Loucy (cell line): Measurements from ENCODE around the gene MISP3.

ENCODE experiments used
- H2AFZ ChIP-seq: fragments of 200-600 bp; sonication (generic); 2 replicates; pipeline ENCODE4 v1.6.0; 2016; ENCODE audit warnings: antibody characterized with exemption, mild to moderate bottlenecking, low read length, moderate library complexity
- H3F3A ChIP-seq: fragments of 200-600 bp; 2 replicates; pipeline ENCODE4 v1.6.0; 2016; ENCODE audit warnings: antibody characterized with exemption, low read depth, mild to moderate bottlenecking
- H3K27me3 ChIP-seq: fragments of 200-600 bp; sonication (generic); 2 replicates; pipeline ENCODE4 v1.6.1; 2014; ENCODE audit warnings: low read length, mild to moderate bottlenecking; ENCODE audit not compliant: insufficient read depth, poor library complexity, severe bottlenecking
- H3K36me3 ChIP-seq: fragments of 200-600 bp; sonication (generic); 2 replicates; pipeline ENCODE4 v1.6.1; 2016; ENCODE audit warnings: low read length; ENCODE audit not compliant: insufficient read depth
- H3K4me1 ChIP-seq: fragments of 200-600 bp; sonication (generic); 2 replicates; pipeline ENCODE4 v1.5.1; 2014; ENCODE audit warnings: low read length, mild to moderate bottlenecking; ENCODE audit not compliant: insufficient read depth, poor library complexity, severe bottlenecking
- H3K4me2 ChIP-seq: fragments of 200-600 bp; sonication (generic); 2 replicates; pipeline ENCODE4 v1.6.0; 2014; ENCODE audit warnings: antibody characterized with exemption, low read length, low read depth, mild to moderate bottlenecking; ENCODE audit not compliant: poor library complexity, severe bottlenecking
- H3K4me3 ChIP-seq: fragments of 200-600 bp; sonication (generic); 2 replicates; pipeline ENCODE4 v1.5.1; 2014; ENCODE audit warnings: low read length, mild to moderate bottlenecking, mixed read lengths; ENCODE audit not compliant: poor library complexity, severe bottlenecking
- H3K79me2 ChIP-seq: fragments of 200-600 bp; sonication (generic); 2 replicates; pipeline ENCODE4 v1.6.1; 2014; ENCODE audit warnings: low read length; ENCODE audit not compliant: insufficient read depth
- H3K9ac ChIP-seq: fragments of 200-600 bp; sonication (generic); 2 replicates; pipeline ENCODE4 v1.6.0; 2014; ENCODE audit warnings: mild to moderate bottlenecking, low read depth, low read length, moderate library complexity; ENCODE audit not compliant: poor library complexity, severe bottlenecking
- H3K9me2 ChIP-seq: fragments of 200-600 bp; sonication (generic); replicated peaks from 2 replicates; pipeline ENCODE4 v1.6.1; 2016; ENCODE audit warnings: low read depth, low read length, mixed read lengths
- H3K9me3 ChIP-seq: fragments of 200-600 bp; sonication (generic); 2 replicates; pipeline ENCODE4 v1.6.1; 2014; ENCODE audit warnings: mild to moderate bottlenecking, antibody characterized with exemption, low read length, low read depth; ENCODE audit not compliant: insufficient read depth
- H4K20me1 ChIP-seq: fragments of 200-600 bp; sonication (generic); 2 replicates; pipeline ENCODE4 v1.6.0; 2014; ENCODE audit warnings: antibody characterized with exemption, low read length, mild to moderate bottlenecking; ENCODE audit not compliant: insufficient read depth, poor library complexity, severe bottlenecking
- EZH2phosphoT487 ChIP-seq: fragments of 200-600 bp; IDR thresholded peaks from 2 replicates; pipeline ENCODE4 v1.6.1; 2018; ENCODE audit warnings: antibody characterized with exemption, mild to moderate bottlenecking, moderate library complexity, borderline replicate concordance
- TF ChIP-seq, protein P1 (sequence below): fragments of 200-600 bp; sonication (generic); conservative IDR thresholded peaks from 2 replicates; pipeline ENCODE4 v1.5.1; 2014; ENCODE audit warnings: mild to moderate bottlenecking, antibody characterized with exemption, low read length

The MISP3 gene

DNA sequence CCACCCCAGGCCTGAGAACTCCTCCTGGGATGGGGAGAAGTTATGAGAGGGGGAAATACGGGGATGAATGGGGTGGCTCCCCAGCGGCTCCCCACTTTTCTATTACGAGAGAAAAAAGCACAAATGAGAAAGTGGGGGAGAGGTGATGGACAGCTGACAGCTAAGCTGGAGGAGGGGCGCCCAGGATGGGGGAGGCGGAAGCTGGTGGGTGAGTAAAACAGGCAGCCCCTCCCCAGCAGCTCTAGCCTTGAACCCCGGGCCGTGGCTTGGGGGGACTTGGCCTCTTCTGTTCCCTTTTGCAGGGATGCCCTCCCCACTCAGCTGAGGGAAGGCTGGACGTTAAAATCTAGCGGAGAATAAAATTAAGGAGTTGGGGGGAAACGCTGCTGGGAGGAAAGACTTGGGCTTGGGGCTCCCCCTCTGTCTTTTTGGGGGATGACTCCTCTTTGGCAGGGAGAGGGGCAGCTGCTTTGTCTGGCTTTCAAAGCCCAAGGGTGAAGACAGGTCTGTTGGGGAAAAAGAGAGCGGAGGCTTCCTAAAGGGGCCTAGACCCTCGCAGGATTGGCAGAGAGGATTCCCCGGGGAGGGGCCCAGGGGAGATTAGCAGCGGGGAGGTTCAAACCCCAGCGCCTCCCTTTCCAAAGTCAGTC, 19.4 kb downstream of the MISP3 start:
- peak overlapping the region; percentile 72 for H3K9ac ChIP-seq
- peak overlapping the region; percentile 82 for H3K4me3 ChIP-seq
- H3K27me3 ChIP-seq, result no peaks in the 10 kb centered on the region
- H3K9me3 ChIP-seq, result no peaks in the 10 kb centered on the region
- no peaks in the 10 kb centered on the region; the same call in 1 of the 2 replicates for H3K36me3 ChIP-seq
- no peaks in the 10 kb centered on the region for H3K9me2 ChIP-seq
- peak overlapping the region; percentile 91 for H3K4me2 ChIP-seq
- H3K4me1 ChIP-seq, result peaks cover 17% of the 10 kb centered on the region
- H4K20me1 ChIP-seq, result peaks cover 11% of the 10 kb centered on the region
- peaks cover 17% of the 10 kb centered on the region; the same call in 1 of the 2 replicates for H3K79me2 ChIP-seq
- H2AFZ ChIP-seq, result peak overlapping the region; percentile 78
- no peak for TF ChIP-seq EZH2phosphoT487
- TF ChIP-seq, protein P1, sequence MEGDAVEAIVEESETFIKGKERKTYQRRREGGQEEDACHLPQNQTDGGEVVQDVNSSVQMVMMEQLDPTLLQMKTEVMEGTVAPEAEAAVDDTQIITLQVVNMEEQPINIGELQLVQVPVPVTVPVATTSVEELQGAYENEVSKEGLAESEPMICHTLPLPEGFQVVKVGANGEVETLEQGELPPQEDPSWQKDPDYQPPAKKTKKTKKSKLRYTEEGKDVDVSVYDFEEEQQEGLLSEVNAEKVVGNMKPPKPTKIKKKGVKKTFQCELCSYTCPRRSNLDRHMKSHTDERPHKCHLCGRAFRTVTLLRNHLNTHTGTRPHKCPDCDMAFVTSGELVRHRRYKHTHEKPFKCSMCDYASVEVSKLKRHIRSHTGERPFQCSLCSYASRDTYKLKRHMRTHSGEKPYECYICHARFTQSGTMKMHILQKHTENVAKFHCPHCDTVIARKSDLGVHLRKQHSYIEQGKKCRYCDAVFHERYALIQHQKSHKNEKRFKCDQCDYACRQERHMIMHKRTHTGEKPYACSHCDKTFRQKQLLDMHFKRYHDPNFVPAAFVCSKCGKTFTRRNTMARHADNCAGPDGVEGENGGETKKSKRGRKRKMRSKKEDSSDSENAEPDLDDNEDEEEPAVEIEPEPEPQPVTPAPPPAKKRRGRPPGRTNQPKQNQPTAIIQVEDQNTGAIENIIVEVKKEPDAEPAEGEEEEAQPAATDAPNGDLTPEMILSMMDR, result no peak
- no peaks in the 10 kb centered on the region; the same call in 1 of the 2 replicates for H3F3A ChIP-seq

DNA sequence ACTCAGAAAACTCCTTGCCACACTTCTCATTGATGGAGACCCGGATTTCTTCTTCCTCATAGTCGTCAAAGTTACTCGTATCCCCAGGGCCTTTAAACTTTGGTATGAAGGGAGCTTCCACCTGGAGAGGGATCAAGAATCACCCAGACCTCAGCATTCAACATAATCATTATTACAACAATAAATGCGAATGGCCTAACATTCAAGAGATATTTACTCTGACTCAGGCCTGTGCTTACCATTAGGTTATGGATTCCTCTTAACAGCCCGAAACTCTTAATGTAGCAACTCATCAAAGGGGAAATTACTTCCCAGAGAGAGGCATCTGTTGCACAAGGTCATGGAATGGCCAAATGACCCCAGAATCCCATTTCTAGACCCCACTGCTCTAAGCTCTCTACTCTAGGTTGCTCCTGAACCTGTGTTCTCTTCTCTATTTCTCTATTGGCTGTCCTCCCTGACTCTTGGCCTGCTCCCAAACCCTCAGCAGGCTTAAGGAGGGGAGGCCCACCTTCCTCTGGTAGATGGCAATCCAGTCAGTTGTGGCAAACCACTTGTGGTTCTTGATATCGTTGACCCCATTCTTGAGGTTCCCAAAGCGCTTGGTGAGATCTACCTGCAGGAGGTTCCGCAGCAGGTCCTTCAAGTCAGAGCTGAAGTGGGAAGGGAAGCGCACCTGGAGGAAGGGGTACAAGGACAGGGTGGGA, 20.7 kb downstream of the MISP3 start:
- Histone ChIP-seq H3K27me3 (no peaks in the 10 kb centered on the region), H4K20me1 (peaks cover 11% of the 10 kb centered on the region), H3K9me3 (no peaks in the 10 kb centered on the region), H3K36me3 (no peaks in the 10 kb centered on the region; the same call in 1 of the 2 replicates), H3K4me3 (no peak overlapping the region), H3K4me2 (no peak overlapping the region), H3K9ac (no peak overlapping the region), H3K4me1 (peaks cover 17% of the 10 kb centered on the region), H3F3A (no peaks in the 10 kb centered on the region), H3K79me2 (peaks cover 17% of the 10 kb centered on the region; the same call in 1 of the 2 replicates), H2AFZ (no peak overlapping the region), H3K9me2 (no peaks in the 10 kb centered on the region)
- TF ChIP-seq, protein P1, result no peak
- TF ChIP-seq EZH2phosphoT487, result no peak

DNA sequence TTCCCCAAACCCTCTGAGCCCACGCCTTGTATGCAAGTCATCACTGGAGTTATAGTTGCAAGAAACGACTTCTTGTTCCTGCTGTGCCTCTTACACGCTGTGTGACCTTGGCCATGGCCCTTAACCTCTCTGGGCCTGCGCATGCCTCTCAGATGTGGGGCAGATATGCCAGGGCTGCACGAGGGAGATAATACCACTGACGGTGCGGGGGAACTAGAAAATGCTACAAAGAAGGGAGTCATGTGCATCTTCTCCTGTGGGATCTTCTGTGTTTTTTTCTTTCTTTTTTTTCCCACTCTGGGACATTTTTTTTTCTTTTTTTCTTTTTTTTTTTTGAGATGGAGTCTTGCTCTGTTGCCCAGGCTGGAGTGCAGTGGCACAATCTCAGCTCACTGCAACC, 22.3 kb downstream of the MISP3 start:
- Histone ChIP-seq H3K4me2 (no peak overlapping the region), H3K9ac (no peak overlapping the region), H3K27me3 (no peaks in the 10 kb centered on the region), H3K36me3 (no peaks in the 10 kb centered on the region), H3F3A (no peaks in the 10 kb centered on the region), H3K9me2 (no peaks in the 10 kb centered on the region), H4K20me1 (no peaks in the 10 kb centered on the region), H3K9me3 (no peaks in the 10 kb centered on the region), H2AFZ (no peak overlapping the region), H3K4me3 (no peak overlapping the region), H3K79me2 (0 out of 2 replicates have a peak, but pooled peaks cover 5% of the 10 kb centered on the region), H3K4me1 (peaks cover 12% of the 10 kb centered on the region)
- TF ChIP-seq, protein P1, result no peak
- TF ChIP-seq EZH2phosphoT487, result no peak
